ENCODE measurements around the gene TTYH3.

The TTYH3 gene

GRCh38 chr7:2665359-2665791, 33.6 kb downstream of the TTYH3 start:
- no peaks in the 10 kb centered on the region; the same call in 1 of the 2 replicates for H3K27me3 ChIP-seq (replicated peaks; ENCODE audit: control insufficient read depth, insufficient read depth, low read length)
- TF ChIP-seq, protein P1, sequence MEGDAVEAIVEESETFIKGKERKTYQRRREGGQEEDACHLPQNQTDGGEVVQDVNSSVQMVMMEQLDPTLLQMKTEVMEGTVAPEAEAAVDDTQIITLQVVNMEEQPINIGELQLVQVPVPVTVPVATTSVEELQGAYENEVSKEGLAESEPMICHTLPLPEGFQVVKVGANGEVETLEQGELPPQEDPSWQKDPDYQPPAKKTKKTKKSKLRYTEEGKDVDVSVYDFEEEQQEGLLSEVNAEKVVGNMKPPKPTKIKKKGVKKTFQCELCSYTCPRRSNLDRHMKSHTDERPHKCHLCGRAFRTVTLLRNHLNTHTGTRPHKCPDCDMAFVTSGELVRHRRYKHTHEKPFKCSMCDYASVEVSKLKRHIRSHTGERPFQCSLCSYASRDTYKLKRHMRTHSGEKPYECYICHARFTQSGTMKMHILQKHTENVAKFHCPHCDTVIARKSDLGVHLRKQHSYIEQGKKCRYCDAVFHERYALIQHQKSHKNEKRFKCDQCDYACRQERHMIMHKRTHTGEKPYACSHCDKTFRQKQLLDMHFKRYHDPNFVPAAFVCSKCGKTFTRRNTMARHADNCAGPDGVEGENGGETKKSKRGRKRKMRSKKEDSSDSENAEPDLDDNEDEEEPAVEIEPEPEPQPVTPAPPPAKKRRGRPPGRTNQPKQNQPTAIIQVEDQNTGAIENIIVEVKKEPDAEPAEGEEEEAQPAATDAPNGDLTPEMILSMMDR (IDR thresholded peaks at IDR 0.05; ENCODE audit: insufficient read depth, low read length, poor library complexity, severe bottlenecking) = no peak
- peak; percentile 25 for DNase-seq (ENCODE audit: extremely low read depth, insufficient read length)
- no peak overlapping the region for H3K4me3 ChIP-seq (replicated peaks; ENCODE audit: low read depth, low read length)
- peaks cover 1% of the 10 kb centered on the region; the same call in 1 of the 2 replicates for H3K36me3 ChIP-seq (ENCODE audit: control insufficient read depth, insufficient read depth, low read length)

- peaks cover 1% of the 10 kb centered on the region; the same call in 1 of the 2 replicates for H3K36me3 ChIP-seq (ENCODE audit: control insufficient read depth, insufficient read depth, low read length)
- no peaks in the 10 kb centered on the region; the same call in 1 of the 2 replicates for H3K27me3 ChIP-seq (replicated peaks; ENCODE audit: control insufficient read depth, insufficient read depth, low read length)
- TF ChIP-seq, protein P1 (IDR thresholded peaks at IDR 0.05; ENCODE audit: insufficient read depth, low read length, poor library complexity, severe bottlenecking) = no peak
- no peak overlapping the region for H3K4me3 ChIP-seq (replicated peaks; ENCODE audit: low read depth, low read length)
- no peak for DNase-seq (ENCODE audit: extremely low read depth, insufficient read length)
Observed at GRCh38 chr7:2666155-2666554, 34.4 kb downstream of the TTYH3 start.

GRCh38 chr7:2666588-2667250, 34.9 kb downstream of the TTYH3 start:
- Histone ChIP-seq H3K27me3 (replicated peaks; ENCODE audit: control insufficient read depth, insufficient read depth, low read length) (no peaks in the 10 kb centered on the region; the same call in 1 of the 2 replicates), H3K4me3 (replicated peaks; ENCODE audit: low read depth, low read length) (no peak overlapping the region), H3K36me3 (ENCODE audit: control insufficient read depth, insufficient read depth, low read length) (peaks cover under 1% of the 10 kb centered on the region; the same call in 1 of the 2 replicates)
- TF ChIP-seq, protein P1 (IDR thresholded peaks at IDR 0.05; ENCODE audit: insufficient read depth, low read length, poor library complexity, severe bottlenecking) = no peak
- no peak for DNase-seq (ENCODE audit: extremely low read depth, insufficient read length)

GRCh38 chr7:2667843-2668242, 36.1 kb downstream of the TTYH3 start:
- Histone ChIP-seq H3K4me3 (replicated peaks; ENCODE audit: low read depth, low read length) (no peak overlapping the region), H3K27me3 (replicated peaks; ENCODE audit: control insufficient read depth, insufficient read depth, low read length) (no peaks in the 10 kb centered on the region; the same call in 1 of the 2 replicates), H3K36me3 (ENCODE audit: control insufficient read depth, insufficient read depth, low read length) (no peaks in the 10 kb centered on the region)
- DNase-seq (ENCODE audit: extremely low read depth, insufficient read length) = no peak
- TF ChIP-seq, protein P1 (IDR thresholded peaks at IDR 0.05; ENCODE audit: insufficient read depth, low read length, poor library complexity, severe bottlenecking) = no peak

- Histone ChIP-seq H3K27me3 (replicated peaks; ENCODE audit: control insufficient read depth, insufficient read depth, low read length) (no peaks in the 10 kb centered on the region; the same call in 1 of the 2 replicates), H3K4me3 (replicated peaks; ENCODE audit: low read depth, low read length) (no peak overlapping the region), H3K36me3 (ENCODE audit: control insufficient read depth, insufficient read depth, low read length) (no peaks in the 10 kb centered on the region)
- TF ChIP-seq, protein P1 (IDR thresholded peaks at IDR 0.05; ENCODE audit: insufficient read depth, low read length, poor library complexity, severe bottlenecking) = no peak
- DNase-seq (ENCODE audit: extremely low read depth, insufficient read length) = no peak
Observed at GRCh38 chr7:2668401-2668800, 36.6 kb downstream of the TTYH3 start.

Measured in GM06990 (cell line).